ENCODE results near the gene FLACC1.

GRCh38 chr2:201262718-201263117 lies 94.4 kb downstream of the FLACC1 start:
- TF ChIP-seq, protein P1, sequence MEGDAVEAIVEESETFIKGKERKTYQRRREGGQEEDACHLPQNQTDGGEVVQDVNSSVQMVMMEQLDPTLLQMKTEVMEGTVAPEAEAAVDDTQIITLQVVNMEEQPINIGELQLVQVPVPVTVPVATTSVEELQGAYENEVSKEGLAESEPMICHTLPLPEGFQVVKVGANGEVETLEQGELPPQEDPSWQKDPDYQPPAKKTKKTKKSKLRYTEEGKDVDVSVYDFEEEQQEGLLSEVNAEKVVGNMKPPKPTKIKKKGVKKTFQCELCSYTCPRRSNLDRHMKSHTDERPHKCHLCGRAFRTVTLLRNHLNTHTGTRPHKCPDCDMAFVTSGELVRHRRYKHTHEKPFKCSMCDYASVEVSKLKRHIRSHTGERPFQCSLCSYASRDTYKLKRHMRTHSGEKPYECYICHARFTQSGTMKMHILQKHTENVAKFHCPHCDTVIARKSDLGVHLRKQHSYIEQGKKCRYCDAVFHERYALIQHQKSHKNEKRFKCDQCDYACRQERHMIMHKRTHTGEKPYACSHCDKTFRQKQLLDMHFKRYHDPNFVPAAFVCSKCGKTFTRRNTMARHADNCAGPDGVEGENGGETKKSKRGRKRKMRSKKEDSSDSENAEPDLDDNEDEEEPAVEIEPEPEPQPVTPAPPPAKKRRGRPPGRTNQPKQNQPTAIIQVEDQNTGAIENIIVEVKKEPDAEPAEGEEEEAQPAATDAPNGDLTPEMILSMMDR (IDR thresholded peaks at IDR 0.05) = no peak
- no peak for TF ChIP-seq POLR2A (IDR thresholded peaks at IDR 0.05)

All from esophagus squamous epithelium (tissue), 4 donors.